Inflammatory macrophage (primary cell): ENCODE data around the gene DUSP1.
"Not testable (repeated sequence)": the region's sequence is repeated elsewhere in the genome, so short reads cannot be mapped to it uniquely, and the experiment has no call there.

Source experiments
- DNase-seq, 2 donors: peaks; one replicate each; pipeline ENCODE4 v3.0.0-alpha.2; 2020 to 2022

Gene DUSP1

GRCh38 chr5:172797771-172798191, 26.8 kb upstream of the DUSP1 start:
- DNase-seq: peak in 1 of 2 donors; percentile 39

- no peak for DNase-seq
These were observed 25.3 kb upstream of the DUSP1 start for GRCh38 chr5:172796306-172796705.

GRCh38 chr5:172795318-172795977, 24.5 kb upstream of the DUSP1 start:
- DNase-seq: no peak

- DNase-seq: peak; percentile 74 to 82
These were observed 22.8 kb upstream of the DUSP1 start for GRCh38 chr5:172793577-172794488.

GRCh38 chr5:172792701-172793570, 21.9 kb upstream of the DUSP1 start:
- peak in 1 of 2 donors; percentile 28 for DNase-seq

GRCh38 chr5:172791726-172792445, 20.9 kb upstream of the DUSP1 start:
- no peak for DNase-seq

GRCh38 chr5:172791286-172791685, 20.3 kb upstream of the DUSP1 start:
- no peak for DNase-seq

GRCh38 chr5:172790496-172790889, 19.5 kb upstream of the DUSP1 start:
- DNase-seq: no peak

- DNase-seq: peak in 1 of 2 donors; percentile 9
These were observed 18.9 kb upstream of the DUSP1 start for GRCh38 chr5:172789687-172790495.

- DNase-seq: peak in 1 of 2 donors; percentile 69
These were observed 18.0 kb upstream of the DUSP1 start for GRCh38 chr5:172788771-172789686.

- not testable (repeated sequence) for DNase-seq
These were observed 16.5 kb upstream of the DUSP1 start for GRCh38 chr5:172787538-172787937.

- no peak for DNase-seq
These were observed 15.9 kb upstream of the DUSP1 start for GRCh38 chr5:172786736-172787462.

GRCh38 chr5:172785429-172786088, 14.6 kb upstream of the DUSP1 start:
- DNase-seq: no peak

- DNase-seq: not testable (repeated sequence)
These were observed 13.2 kb upstream of the DUSP1 start for GRCh38 chr5:172784162-172784561.

GRCh38 chr5:172783319-172783718, 12.3 kb upstream of the DUSP1 start:
- DNase-seq: not testable (repeated sequence)

- DNase-seq: peak in 1 of 2 donors; percentile 40
These were observed 11.4 kb upstream of the DUSP1 start for GRCh38 chr5:172782169-172783039.

GRCh38 chr5:172779691-172780341, 8.8 kb upstream of the DUSP1 start:
- no peak for DNase-seq
